HEK293T (cell line): Measurements from ENCODE around the gene TMEM143.
A peak's percentile ranks its signal among the peaks of the same experiment; 100 is the strongest.

ENCODE experiments used
- CTCF ChIA-PET: fragments of 350-600 bp; formaldehyde crosslinking; extraction: SDS; loops from one replicate; lab custom pipeline; 2021; ENCODE audit warnings: antibody characterized with exemption, inconsistent platforms; lab: Yijun Ruan, JAX
- POLR2A ChIA-PET: fragments of 350-600 bp; formaldehyde crosslinking; extraction: SDS; loops from one replicate; lab custom pipeline; 2020; ENCODE audit warnings: antibody characterized with exemption, inconsistent platforms; lab: Yijun Ruan, JAX
- DNase-seq: peaks from one replicate; pipeline ENCODE4 v3.0.0; 2012; ENCODE audit warnings: mixed read lengths; ENCODE audit errors: extremely low spot score
- ARNT ChIP-seq: fragments of 450-650 bp; IDR thresholded peaks from 2 replicates; pipeline ENCODE4 v1.6.1; 2017; ENCODE audit warnings: mild to moderate bottlenecking
- BHLHE40 ChIP-seq: fragments of 450-650 bp; IDR thresholded peaks from 2 replicates; pipeline ENCODE4 v1.6.1; 2016; ENCODE audit warnings: mild to moderate bottlenecking, moderate library complexity, borderline replicate concordance
- CTBP1 ChIP-seq: fragments of 450-650 bp; IDR thresholded peaks from 2 replicates; pipeline ENCODE4 v1.6.1; 2016; ENCODE audit warnings: borderline replicate concordance
- ELF4 ChIP-seq: fragments of 450-650 bp; IDR thresholded peaks from 2 replicates; pipeline ENCODE4 v1.6.1; 2017; ENCODE audit warnings: antibody characterized with exemption
- FOXA1 ChIP-seq: fragments of 450-650 bp; IDR thresholded peaks from 2 replicates; pipeline ENCODE4 v1.6.1; 2016; ENCODE audit warnings: mild to moderate bottlenecking
- FOXK2 ChIP-seq: fragments of 450-650 bp; IDR thresholded peaks from 2 replicates; pipeline ENCODE4 v1.6.1; 2016; ENCODE audit warnings: mild to moderate bottlenecking
- FOXM1 ChIP-seq: fragments of 450-650 bp; IDR thresholded peaks from 2 replicates; pipeline ENCODE4 v1.6.1; 2017; ENCODE audit warnings: mild to moderate bottlenecking, borderline replicate concordance
- HDGF ChIP-seq: fragments of 450-650 bp; IDR thresholded peaks from 2 replicates; pipeline ENCODE4 v1.6.1; 2017; ENCODE audit warnings: antibody characterized with exemption, borderline replicate concordance
- L3MBTL2 ChIP-seq: fragments of 450-650 bp; conservative IDR thresholded peaks from 2 replicates; pipeline ENCODE4 v1.6.1; 2016; ENCODE audit warnings: mild to moderate bottlenecking
- LEF1 ChIP-seq: fragments of 450-650 bp; IDR thresholded peaks from 2 replicates; pipeline ENCODE4 v1.6.1; 2017; ENCODE audit warnings: mild to moderate bottlenecking, borderline replicate concordance
- NFRKB ChIP-seq: fragments of 450-650 bp; IDR thresholded peaks from 2 replicates; pipeline ENCODE4 v1.6.1; 2016; ENCODE audit warnings: mild to moderate bottlenecking, moderate library complexity
- PKNOX1 ChIP-seq: fragments of 450-650 bp; IDR thresholded peaks from 2 replicates; pipeline ENCODE4 v1.6.1; 2016
- SP1 ChIP-seq: fragments of 450-650 bp; IDR thresholded peaks from 2 replicates; pipeline ENCODE4 v1.6.1; 2017
- SUZ12 ChIP-seq: fragments of 450-650 bp; IDR thresholded peaks from 2 replicates; pipeline ENCODE4 v1.6.1; 2016; ENCODE audit warnings: mild to moderate bottlenecking
- TARDBP ChIP-seq: fragments of 450-650 bp; IDR thresholded peaks from 2 replicates; pipeline ENCODE4 v1.6.1; 2016
- ZNF384 ChIP-seq: fragments of 450-650 bp; IDR thresholded peaks from 2 replicates; pipeline ENCODE4 v1.6.1; 2016

TMEM143 gene

GRCh38 chr19:48363810-48364597 lies at the start of gene TMEM143, which contains the start of gene SYNGR4:
TSS of gene TMEM143 (minus strand) at chr19:48363940. CDS start at chr19:48363920, 20 bp downstream.
TSS of gene SYNGR4 (plus strand) at chr19:48364367. CDS start at chr19:48365843, 1,476 bp downstream.
- TF ChIP-seq L3MBTL2 (peak; percentile 97), PKNOX1 (peak; percentile 78), HDGF (0 out of 2 replicates have a peak, but pooled peaks have one; percentile 30), FOXA1 (no peak), NFRKB (no peak)
- ChIA-PET POLR2A (interaction anchor here (0.6 to 3.0 kb wide), 20 partner anchors 10 to 220 kb away, joined by 3 to 32 read pairs (median 5); partner anchors contain the start of genes GRWD1 and KDELR1), CTCF (interaction anchor here (1.1 to 1.2 kb wide), 2 partner anchors 27 to 49 kb away, joined by 3 read pairs; partner anchors contain the start of gene KDELR1)
- peak; percentile 99 for DNase-seq

GRCh38 chr19:48405850-48406249 lies 42.1 kb upstream of the TMEM143 start:
- ChIA-PET CTCF (no interaction called here), POLR2A (interaction anchor here (1.3 kb wide), 1 partner anchor 42 kb away, joined by 4 read pairs; the partner anchor contains the start of genes SYNGR4 and TMEM143)
- DNase-seq, result no peak

GRCh38 chr19:48405010-48405659 lies 41.4 kb upstream of the TMEM143 start:
- CTCF ChIA-PET, result no interaction called here
- POLR2A ChIA-PET, result interaction anchor here (0.9 to 2.9 kb wide), 3 partner anchors 10 to 41 kb away, joined by 4 to 10 read pairs (median 7); partner anchors contain the start of genes KDELR1, SYNGR4 and TMEM143
- DNase-seq, result no peak
- TF ChIP-seq SUZ12 (no peak), L3MBTL2 (no peak), FOXK2 (no peak), PKNOX1 (no peak), FOXM1 (no peak)

More at GRCh38 chr19:48405850-48406249, 42.1 kb upstream of the TMEM143 start:
- TF ChIP-seq ELF4, result no peak
- no peak for TF ChIP-seq FOXK2
- TF ChIP-seq LEF1, result no peak
- TF ChIP-seq FOXA1, result no peak
- no peak for TF ChIP-seq ARNT
- no peak for TF ChIP-seq L3MBTL2
- no peak for TF ChIP-seq BHLHE40
- TF ChIP-seq SP1, result no peak
- TF ChIP-seq FOXM1, result no peak
- no peak for TF ChIP-seq CTBP1

GRCh38 chr19:48403606-48404005 lies 39.9 kb upstream of the TMEM143 start:
- POLR2A ChIA-PET, result interaction anchor here (1.0 to 2.9 kb wide), 3 partner anchors 11 to 40 kb away, joined by 3 to 10 read pairs (median 7); partner anchors contain the start of genes KDELR1, SYNGR4 and TMEM143

GRCh38 chr19:48401287-48401686 lies 37.5 kb upstream of the TMEM143 start:
- CTCF ChIA-PET, result interaction anchor here (0.8 to 2.4 kb wide), 2 partner anchors 10 to 80 kb away, joined by 5 read pairs; partner anchors contain the start of gene KDELR1
- POLR2A ChIA-PET, result interaction anchor here (1.0 to 2.2 kb wide), 3 partner anchors 9 to 38 kb away, joined by 3 to 14 read pairs (median 8); partner anchors contain the start of genes SYNGR4 and TMEM143
- DNase-seq, result no peak
- TF ChIP-seq LEF1, result no peak
- TF ChIP-seq ZNF384, result no peak
- no peak for TF ChIP-seq FOXA1
- TF ChIP-seq CTBP1, result no peak
- TF ChIP-seq TARDBP, result no peak
- TF ChIP-seq FOXK2, result no peak
- no peak for TF ChIP-seq SP1
- no peak for TF ChIP-seq PKNOX1
- no peak for TF ChIP-seq HDGF

More at GRCh38 chr19:48403606-48404005, 39.9 kb upstream of the TMEM143 start:
- CTCF ChIA-PET, result interaction anchor here (0.9 to 2.4 kb wide), 2 partner anchors 10 to 12 kb away, joined by 3 to 5 read pairs; partner anchors contain the start of genes GRIN2D and KDELR1
- DNase-seq, result peak; percentile 65
- TF ChIP-seq LEF1, result no peak
- TF ChIP-seq CTBP1, result no peak
- no peak for TF ChIP-seq TARDBP
- no peak for TF ChIP-seq FOXK2
- no peak for TF ChIP-seq SP1
- no peak for TF ChIP-seq ELF4
- no peak for TF ChIP-seq HDGF
